ENCODE data around the gene DCAF12L2. TPM values are rescaled to one million over a fixed set of nuclear protein-coding genes. Genes with fewer than 3 reads are reported as not detected.
"Not testable (repeated sequence)": the region's sequence is repeated elsewhere in the genome, so short reads cannot be mapped to it uniquely, and the experiment has no call there.

The DCAF12L2 gene
- polyA plus RNA-seq = under 1 TPM in 2 of 4 donors, not detected in 2; 0.12 to 0.24 TPM
- long read RNA-seq, donor 1, partial matches to known transcripts = 0 of 1 reads
- long read RNA-seq, donor 1, other reads (novel, unspliced or antisense) = 0 of 1 reads
- long read RNA-seq, donor 2 = 0 reads
- long read RNA-seq, donor 3, partial matches to known transcripts = 0 of 1 reads
- long read RNA-seq, donor 3, other reads (novel, unspliced or antisense) = 0 of 1 reads
- long read RNA-seq, donor 4 = 0 reads
- long read RNA-seq, donor 5 = 0 reads
- long read RNA-seq, donor 6 = 0 reads
- long read RNA-seq, donor 7 = 0 reads
- long read RNA-seq, donor 8 = 0 reads
- long read RNA-seq, donor 9 = 0 reads
- long read RNA-seq, donor 10, partial matches to known transcripts = 0 of 2 reads
- long read RNA-seq, donor 10, other reads (novel, unspliced or antisense) = 0 of 2 reads

DNA sequence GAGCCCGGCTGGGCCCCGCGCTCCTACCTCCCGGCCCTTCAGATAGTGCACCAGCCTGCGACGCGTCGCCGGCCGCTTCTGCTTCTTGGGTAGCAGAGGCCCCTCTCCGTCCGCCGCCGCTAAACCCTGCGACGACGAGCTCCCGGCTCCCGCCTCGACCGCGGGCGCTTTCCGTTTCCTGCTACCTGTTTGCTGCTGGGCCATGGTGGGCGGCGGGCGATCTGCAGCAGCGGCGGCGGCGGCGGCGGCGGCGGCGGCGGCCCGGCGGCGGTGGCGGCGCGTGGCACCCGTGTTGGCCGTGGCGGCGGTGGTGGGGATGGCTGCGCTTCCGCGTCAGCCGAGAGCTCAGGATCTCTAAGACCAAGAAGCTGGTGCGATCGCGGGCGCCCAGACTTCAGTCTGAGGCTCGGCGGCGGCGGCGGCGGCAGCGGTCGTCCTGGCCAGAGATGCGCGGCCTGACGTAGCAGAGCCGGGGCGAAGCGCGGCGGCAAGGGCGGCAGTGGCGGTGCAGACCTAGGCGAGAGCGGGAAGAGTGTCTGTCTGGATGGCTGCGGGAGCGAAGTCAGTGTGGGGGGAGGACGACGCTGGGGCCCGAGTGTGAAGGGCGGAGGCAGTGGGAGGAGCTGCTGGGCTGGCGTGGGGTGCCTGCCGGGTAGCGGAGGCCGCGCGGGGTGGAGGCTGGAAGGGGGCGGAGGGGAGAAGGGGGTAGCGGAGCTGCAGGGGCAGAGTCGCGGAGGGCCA is at the start of gene DCAF12L2:
DCAF12L2 (minus strand) TSS at position 569 of the 741 bp plus-strand sequence; CDS start at position 204, 365 bp downstream.
- no peak for FAIRE-seq
- Histone ChIP-seq H3K4me3 (ENCODE audit: low read depth in 1 of 3, low read length in 3 of 3) (no peak within 1 kb of the TSS), H3K9me3 (ENCODE audit: control insufficient read depth in 2 of 2, insufficient read depth in 1 of 2, low read depth in 1 of 2, low read length in 1 of 2) (no peaks in the 10 kb centered on the region), H3K36me3 (ENCODE audit: control insufficient read depth in 3 of 3, insufficient read depth in 2 of 3, low read depth in 1 of 3, low read length in 3 of 3) (no peaks in the 10 kb centered on the region), H3K27me3 (ENCODE audit: control insufficient read depth in 3 of 3, insufficient read depth in 3 of 3, low read length in 3 of 3) (no peaks in the 10 kb centered on the region), H3K27ac (ENCODE audit: low read depth in 1 of 3, low read length in 2 of 3) (no peak within 1 kb of the TSS), H3K4me1 (ENCODE audit: control insufficient read depth in 3 of 3, insufficient read depth in 2 of 3, low read depth in 1 of 3, low read length in 2 of 3) (no peaks in the 10 kb centered on the region)
- DNase-seq = peak in 1 of 2 donors; percentile 8
- 7 to 44% (median 40%) methylated on average over 51 to 91 of the region's 91 CpGs for WGBS, 3 donors

DNA sequence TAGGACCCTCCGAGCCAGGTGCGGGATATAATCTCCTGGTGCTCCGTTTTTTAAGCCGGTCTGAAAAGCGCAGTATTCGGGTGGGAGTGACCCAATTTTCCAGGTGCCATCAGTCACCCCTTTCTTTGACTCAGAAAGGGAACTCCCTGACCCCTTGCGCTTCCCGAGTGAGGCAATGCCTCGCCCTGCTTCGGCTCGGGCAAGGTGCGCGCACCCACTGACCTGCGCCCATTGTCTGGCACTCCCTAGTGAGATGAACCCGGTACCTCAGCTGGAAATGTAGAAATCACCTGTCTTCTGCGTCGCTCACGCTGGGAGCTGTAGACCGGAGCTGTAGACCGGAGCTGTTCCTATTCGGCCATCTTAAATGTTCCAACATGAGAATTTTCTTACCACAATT is 24.8 kb upstream of the DCAF12L2 start:
- H3K27ac ChIP-seq (ENCODE audit: low read depth in 1 of 3, low read length in 2 of 3); H3K4me1 ChIP-seq (ENCODE audit: control insufficient read depth in 3 of 3, insufficient read depth in 2 of 3, low read depth in 1 of 3, low read length in 2 of 3); FAIRE-seq; H3K9me3 ChIP-seq (ENCODE audit: control insufficient read depth in 2 of 2, insufficient read depth in 1 of 2, low read depth in 1 of 2, low read length in 1 of 2); DNase-seq; H3K27me3 ChIP-seq (ENCODE audit: control insufficient read depth in 3 of 3, insufficient read depth in 3 of 3, low read length in 3 of 3); H3K36me3 ChIP-seq (ENCODE audit: control insufficient read depth in 3 of 3, insufficient read depth in 2 of 3, low read depth in 1 of 3, low read length in 3 of 3); H3K4me3 ChIP-seq (ENCODE audit: low read depth in 1 of 3, low read length in 3 of 3): not testable (repeated sequence)
- WGBS, 3 donors = 91 to 96% (median 94%) methylated on average over 19 to 21 of the region's 21 CpGs

DNA sequence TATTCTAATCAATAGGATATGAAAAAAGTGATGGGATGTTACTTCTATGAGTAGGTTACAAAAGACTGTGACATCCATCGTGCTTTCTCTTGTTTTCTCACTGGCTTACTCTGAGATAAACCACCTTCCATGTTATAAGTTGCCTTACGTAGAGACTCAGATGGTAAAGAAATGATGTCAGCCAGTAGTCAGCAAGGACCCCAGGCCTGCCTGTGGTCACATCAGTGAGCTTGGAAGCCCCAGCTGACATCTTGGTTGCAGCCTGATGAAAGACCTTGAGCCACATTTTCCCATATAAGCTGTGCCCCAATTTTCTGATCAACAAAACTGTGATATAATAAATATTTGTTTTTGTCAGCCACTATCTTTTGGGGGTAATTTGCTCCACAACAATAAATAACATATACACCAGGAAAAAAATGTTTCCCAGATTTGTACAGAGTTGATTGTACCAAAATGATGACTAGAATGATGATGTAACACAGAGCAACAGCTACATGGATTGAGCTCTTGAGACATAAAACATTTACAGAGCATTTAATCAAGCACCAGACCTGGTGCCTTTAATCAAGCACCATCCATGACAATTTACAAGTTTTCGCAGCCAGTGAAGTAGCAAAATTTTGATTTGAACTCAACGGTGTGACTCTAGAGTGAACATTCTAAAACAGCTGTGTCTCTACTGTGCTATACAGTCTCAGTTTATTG is 11.2 kb upstream of the DCAF12L2 start:
- WGBS, 3 donors = 83 to 87% (median 83%) methylated on average over 4 of the region's 4 CpGs
- H3K27ac ChIP-seq (ENCODE audit: low read depth in 1 of 3, low read length in 2 of 3) = no peak overlapping the region
- no peaks in the 10 kb centered on the region for H3K9me3 ChIP-seq (ENCODE audit: control insufficient read depth in 2 of 2, insufficient read depth in 1 of 2, low read depth in 1 of 2, low read length in 1 of 2)
- DNase-seq (no peak), FAIRE-seq (no peak)
- no peaks in the 10 kb centered on the region for H3K36me3 ChIP-seq (ENCODE audit: control insufficient read depth in 3 of 3, insufficient read depth in 2 of 3, low read depth in 1 of 3, low read length in 3 of 3)
- no peaks in the 10 kb centered on the region for H3K4me1 ChIP-seq (ENCODE audit: control insufficient read depth in 3 of 3, insufficient read depth in 2 of 3, low read depth in 1 of 3, low read length in 2 of 3)
- no peaks in the 10 kb centered on the region for H3K27me3 ChIP-seq (ENCODE audit: control insufficient read depth in 3 of 3, insufficient read depth in 3 of 3, low read length in 3 of 3)
- H3K4me3 ChIP-seq (ENCODE audit: low read depth in 1 of 3, low read length in 3 of 3) = no peak overlapping the region

DNA sequence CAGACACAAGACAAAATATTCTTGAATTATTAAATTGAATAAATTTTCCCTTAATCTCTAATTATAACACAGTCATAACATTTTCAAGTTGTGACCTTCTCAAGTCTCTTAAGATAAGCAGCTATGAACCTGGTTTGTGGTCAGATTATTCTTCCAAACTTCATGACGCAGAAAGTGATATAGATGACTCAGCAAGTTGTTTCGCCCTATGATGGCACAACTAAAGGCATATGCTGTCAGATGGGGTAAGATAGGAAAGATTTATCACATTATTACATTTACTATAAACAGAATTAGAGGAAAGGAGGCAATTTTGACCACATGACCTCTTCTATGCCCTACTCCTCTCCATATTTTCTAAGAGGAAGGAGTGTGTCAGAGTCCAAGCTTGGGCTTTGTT is 4.6 kb upstream of the DCAF12L2 start:
- no peaks in the 10 kb centered on the region for H3K4me1 ChIP-seq (ENCODE audit: control insufficient read depth in 3 of 3, insufficient read depth in 2 of 3, low read depth in 1 of 3, low read length in 2 of 3)
- FAIRE-seq (no peak), DNase-seq (no peak)
- 46 to 60% (median 54%) methylated on average over 2 of the region's 2 CpGs for WGBS, 3 donors
- no peak overlapping the region for H3K4me3 ChIP-seq (ENCODE audit: low read depth in 1 of 3, low read length in 3 of 3)
- no peaks in the 10 kb centered on the region for H3K9me3 ChIP-seq (ENCODE audit: control insufficient read depth in 2 of 2, insufficient read depth in 1 of 2, low read depth in 1 of 2, low read length in 1 of 2)
- H3K27me3 ChIP-seq (ENCODE audit: control insufficient read depth in 3 of 3, insufficient read depth in 3 of 3, low read length in 3 of 3) = no peaks in the 10 kb centered on the region
- H3K27ac ChIP-seq (ENCODE audit: low read depth in 1 of 3, low read length in 2 of 3) = no peak overlapping the region
- H3K36me3 ChIP-seq (ENCODE audit: control insufficient read depth in 3 of 3, insufficient read depth in 2 of 3, low read depth in 1 of 3, low read length in 3 of 3) = no peaks in the 10 kb centered on the region

DNA sequence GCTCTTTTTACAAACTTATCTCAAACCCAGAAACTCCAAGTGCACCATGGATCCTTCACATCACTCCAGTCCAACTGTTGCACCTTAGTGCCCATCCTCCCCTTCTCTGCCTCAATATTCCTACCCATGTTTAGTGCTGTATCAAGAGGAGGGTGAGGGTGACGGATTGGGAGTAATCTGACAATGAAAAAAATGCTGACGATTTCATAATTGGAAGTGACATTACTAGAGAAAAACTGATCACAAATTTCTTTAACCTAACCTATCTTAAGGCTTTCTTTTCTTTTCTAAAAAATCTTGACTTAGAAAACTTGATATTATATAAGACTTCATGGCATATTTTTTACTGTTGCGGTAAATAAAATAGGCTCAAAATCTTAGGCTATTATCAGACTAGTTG is 1.5 kb upstream of the DCAF12L2 start:
- peak; percentile 5 for FAIRE-seq
- WGBS, 3 donors = 64 to 84% (median 69%) methylated on average over 3 of the region's 3 CpGs
- Histone ChIP-seq H3K4me3 (ENCODE audit: low read depth in 1 of 3, low read length in 3 of 3) (no peak overlapping the region), H3K4me1 (ENCODE audit: control insufficient read depth in 3 of 3, insufficient read depth in 2 of 3, low read depth in 1 of 3, low read length in 2 of 3) (no peaks in the 10 kb centered on the region), H3K9me3 (ENCODE audit: control insufficient read depth in 2 of 2, insufficient read depth in 1 of 2, low read depth in 1 of 2, low read length in 1 of 2) (no peaks in the 10 kb centered on the region), H3K27me3 (ENCODE audit: control insufficient read depth in 3 of 3, insufficient read depth in 3 of 3, low read length in 3 of 3) (no peaks in the 10 kb centered on the region), H3K36me3 (ENCODE audit: control insufficient read depth in 3 of 3, insufficient read depth in 2 of 3, low read depth in 1 of 3, low read length in 3 of 3) (no peaks in the 10 kb centered on the region), H3K27ac (ENCODE audit: low read depth in 1 of 3, low read length in 2 of 3) (no peak overlapping the region)
- no peak for DNase-seq

DNA sequence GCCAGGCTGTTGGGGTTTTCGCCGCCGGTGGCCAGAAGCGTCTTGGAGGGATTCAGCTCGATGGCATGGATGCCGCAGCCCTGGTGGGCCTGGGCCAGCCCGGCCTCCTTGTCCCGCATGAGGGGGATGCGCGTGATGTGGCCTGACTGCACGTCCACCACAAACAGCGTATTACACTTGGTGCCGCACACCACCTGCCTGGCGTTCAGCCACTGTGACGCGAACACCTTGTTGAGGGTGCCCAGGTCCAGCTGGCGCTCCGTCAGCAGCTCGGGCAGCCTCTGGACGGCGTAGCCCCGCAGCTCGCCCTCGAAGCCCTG is 728 bp downstream of the DCAF12L2 start:
- Histone ChIP-seq H3K27me3 (ENCODE audit: control insufficient read depth in 3 of 3, insufficient read depth in 3 of 3, low read length in 3 of 3) (no peaks in the 10 kb centered on the region), H3K4me3 (ENCODE audit: low read depth in 1 of 3, low read length in 3 of 3) (no peak overlapping the region), H3K9me3 (ENCODE audit: control insufficient read depth in 2 of 2, insufficient read depth in 1 of 2, low read depth in 1 of 2, low read length in 1 of 2) (no peaks in the 10 kb centered on the region), H3K4me1 (ENCODE audit: control insufficient read depth in 3 of 3, insufficient read depth in 2 of 3, low read depth in 1 of 3, low read length in 2 of 3) (no peaks in the 10 kb centered on the region), H3K36me3 (ENCODE audit: control insufficient read depth in 3 of 3, insufficient read depth in 2 of 3, low read depth in 1 of 3, low read length in 3 of 3) (no peaks in the 10 kb centered on the region), H3K27ac (ENCODE audit: low read depth in 1 of 3, low read length in 2 of 3) (no peak overlapping the region)
- WGBS, 3 donors = 60 to 77% (median 64%) methylated on average over 4 to 24 of the region's 24 CpGs
- DNase-seq (no peak), FAIRE-seq (no peak)

DNA sequence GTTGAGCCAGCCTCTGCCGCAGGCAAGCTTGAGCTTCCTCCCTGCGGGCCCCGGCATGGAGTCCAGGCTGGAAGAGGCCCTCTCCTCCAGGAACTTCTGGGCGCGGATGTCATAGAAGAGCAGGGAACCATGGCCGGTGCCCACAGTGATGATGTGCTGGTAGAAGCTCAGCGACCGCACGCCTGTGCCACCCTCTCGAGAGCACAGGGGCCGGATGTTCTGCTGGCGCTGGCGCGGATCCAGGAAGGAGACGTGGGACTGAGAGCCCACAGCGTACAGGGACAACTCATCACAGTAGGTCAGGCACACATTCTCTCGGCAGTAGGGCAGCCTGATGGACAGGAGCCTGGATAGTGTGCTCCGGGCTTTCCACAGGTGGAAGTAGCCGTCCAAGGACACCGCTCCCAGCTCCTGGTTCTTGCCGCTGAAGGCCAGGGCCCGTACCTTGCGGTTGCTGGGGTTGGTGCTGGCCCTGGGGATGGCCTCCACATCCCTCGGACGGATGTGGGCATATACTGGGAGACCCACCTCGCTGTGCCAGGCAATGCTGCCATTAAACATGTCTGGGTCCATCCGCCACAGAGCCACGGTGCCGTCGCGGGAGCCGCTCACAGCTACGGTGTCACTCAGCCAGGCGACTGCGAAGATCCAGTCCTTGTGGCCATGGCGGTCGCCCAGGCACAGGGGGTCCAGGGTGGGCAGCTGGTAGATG is 1.2 kb downstream of the DCAF12L2 start:
- no peaks in the 10 kb centered on the region for H3K9me3 ChIP-seq (ENCODE audit: control insufficient read depth in 2 of 2, insufficient read depth in 1 of 2, low read depth in 1 of 2, low read length in 1 of 2)
- H3K27ac ChIP-seq (ENCODE audit: low read depth in 1 of 3, low read length in 2 of 3) = no peak overlapping the region
- H3K4me1 ChIP-seq (ENCODE audit: control insufficient read depth in 3 of 3, insufficient read depth in 2 of 3, low read depth in 1 of 3, low read length in 2 of 3) = no peaks in the 10 kb centered on the region
- FAIRE-seq (no peak), DNase-seq (no peak)
- no peaks in the 10 kb centered on the region for H3K36me3 ChIP-seq (ENCODE audit: control insufficient read depth in 3 of 3, insufficient read depth in 2 of 3, low read depth in 1 of 3, low read length in 3 of 3)
- 93 to 98% (median 96%) methylated on average over 27 to 37 of the region's 37 CpGs for WGBS, 3 donors
- H3K27me3 ChIP-seq (ENCODE audit: control insufficient read depth in 3 of 3, insufficient read depth in 3 of 3, low read length in 3 of 3) = no peaks in the 10 kb centered on the region
- H3K4me3 ChIP-seq (ENCODE audit: low read depth in 1 of 3, low read length in 3 of 3) = no peak overlapping the region

DNA sequence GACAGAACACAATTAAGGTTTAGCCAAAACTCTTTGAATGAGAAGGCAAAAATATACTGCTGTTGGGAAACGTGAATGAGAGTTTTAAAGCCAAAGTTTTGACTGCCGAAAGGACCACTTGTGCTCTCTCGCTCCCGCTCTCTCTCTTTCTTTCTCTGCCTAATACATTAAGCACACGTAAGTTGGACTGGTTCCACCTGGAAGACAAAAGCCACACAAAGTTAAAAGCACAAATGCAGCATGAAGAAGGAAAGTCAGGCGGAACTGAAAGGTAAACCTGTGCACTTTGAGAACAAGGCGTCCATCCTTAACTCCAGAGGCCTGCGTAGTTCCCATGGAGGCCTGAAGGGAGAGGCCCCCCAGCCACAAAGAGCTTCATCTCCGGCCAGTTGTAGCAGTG is 1.9 kb downstream of the DCAF12L2 start:
- no peak for FAIRE-seq
- no peaks in the 10 kb centered on the region for H3K27me3 ChIP-seq (ENCODE audit: control insufficient read depth in 3 of 3, insufficient read depth in 3 of 3, low read length in 3 of 3)
- no peak overlapping the region for H3K4me3 ChIP-seq (ENCODE audit: low read depth in 1 of 3, low read length in 3 of 3)
- H3K9me3 ChIP-seq (ENCODE audit: control insufficient read depth in 2 of 2, insufficient read depth in 1 of 2, low read depth in 1 of 2, low read length in 1 of 2) = no peaks in the 10 kb centered on the region
- no peak for DNase-seq
- H3K4me1 ChIP-seq (ENCODE audit: control insufficient read depth in 3 of 3, insufficient read depth in 2 of 3, low read depth in 1 of 3, low read length in 2 of 3) = no peaks in the 10 kb centered on the region
- H3K27ac ChIP-seq (ENCODE audit: low read depth in 1 of 3, low read length in 2 of 3) = no peak overlapping the region
- no peaks in the 10 kb centered on the region for H3K36me3 ChIP-seq (ENCODE audit: control insufficient read depth in 3 of 3, insufficient read depth in 2 of 3, low read depth in 1 of 3, low read length in 3 of 3)
- 82 to 92% (median 89%) methylated on average over 9 of the region's 9 CpGs for WGBS, 3 donors
